ENCODE results near the gene STK33. TPM values are rescaled to one million over a fixed set of nuclear protein-coding genes. Genes with fewer than 3 reads are reported as not detected.

STK33 gene
- total and polyA plus RNA-seq, 2 of the 13 experiments (the other 11 are each of a cell fraction or from before 2014, with no cell fraction given), result 2.7 to 12.6 TPM

DNA sequence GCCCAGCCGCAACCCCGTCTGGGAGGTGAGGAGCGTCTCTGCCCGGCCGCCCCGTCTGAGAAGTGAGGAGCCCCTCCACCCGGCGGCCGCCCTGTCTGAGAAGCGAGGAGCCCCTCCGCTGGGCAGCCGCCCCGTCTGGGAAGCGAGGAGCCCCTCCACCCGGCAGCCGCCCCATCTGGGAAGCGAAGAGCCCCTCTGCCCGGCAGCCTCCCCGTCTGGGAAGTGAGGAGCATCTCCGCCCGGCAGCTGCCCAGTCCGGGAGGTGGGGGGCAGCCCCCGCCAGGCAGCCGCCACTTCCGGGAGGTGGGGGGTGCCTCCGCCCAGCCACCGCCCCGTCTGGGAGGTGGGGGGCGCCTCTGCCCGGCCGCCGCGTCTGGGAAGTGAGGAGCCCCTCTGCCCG, 70.6 kb downstream of the STK33 start (continued):
- TF ChIP-seq ZNF326 (CRISPR knock-in tag; IDR thresholded peaks at IDR 0.05; ENCODE audit: borderline replicate concordance) (no peak), ATF1 (CRISPR knock-in tag; IDR thresholded peaks at IDR 0.05) (no peak), DNMT1 (CRISPR knock-in tag; IDR thresholded peaks at IDR 0.05) (no peak), HOXA7 (CRISPR knock-in tag; IDR thresholded peaks at IDR 0.05) (no peak), GLMP (CRISPR knock-in tag; IDR thresholded peaks at IDR 0.05; ENCODE audit: borderline replicate concordance) (no peak), POLR2G (IDR thresholded peaks at IDR 0.05; ENCODE audit: low read depth, low read length) (no peak), ZNF282 (IDR thresholded peaks at IDR 0.05; ENCODE audit: partially characterized antibody) (no peak)
- TF ChIP-seq, protein P1, sequence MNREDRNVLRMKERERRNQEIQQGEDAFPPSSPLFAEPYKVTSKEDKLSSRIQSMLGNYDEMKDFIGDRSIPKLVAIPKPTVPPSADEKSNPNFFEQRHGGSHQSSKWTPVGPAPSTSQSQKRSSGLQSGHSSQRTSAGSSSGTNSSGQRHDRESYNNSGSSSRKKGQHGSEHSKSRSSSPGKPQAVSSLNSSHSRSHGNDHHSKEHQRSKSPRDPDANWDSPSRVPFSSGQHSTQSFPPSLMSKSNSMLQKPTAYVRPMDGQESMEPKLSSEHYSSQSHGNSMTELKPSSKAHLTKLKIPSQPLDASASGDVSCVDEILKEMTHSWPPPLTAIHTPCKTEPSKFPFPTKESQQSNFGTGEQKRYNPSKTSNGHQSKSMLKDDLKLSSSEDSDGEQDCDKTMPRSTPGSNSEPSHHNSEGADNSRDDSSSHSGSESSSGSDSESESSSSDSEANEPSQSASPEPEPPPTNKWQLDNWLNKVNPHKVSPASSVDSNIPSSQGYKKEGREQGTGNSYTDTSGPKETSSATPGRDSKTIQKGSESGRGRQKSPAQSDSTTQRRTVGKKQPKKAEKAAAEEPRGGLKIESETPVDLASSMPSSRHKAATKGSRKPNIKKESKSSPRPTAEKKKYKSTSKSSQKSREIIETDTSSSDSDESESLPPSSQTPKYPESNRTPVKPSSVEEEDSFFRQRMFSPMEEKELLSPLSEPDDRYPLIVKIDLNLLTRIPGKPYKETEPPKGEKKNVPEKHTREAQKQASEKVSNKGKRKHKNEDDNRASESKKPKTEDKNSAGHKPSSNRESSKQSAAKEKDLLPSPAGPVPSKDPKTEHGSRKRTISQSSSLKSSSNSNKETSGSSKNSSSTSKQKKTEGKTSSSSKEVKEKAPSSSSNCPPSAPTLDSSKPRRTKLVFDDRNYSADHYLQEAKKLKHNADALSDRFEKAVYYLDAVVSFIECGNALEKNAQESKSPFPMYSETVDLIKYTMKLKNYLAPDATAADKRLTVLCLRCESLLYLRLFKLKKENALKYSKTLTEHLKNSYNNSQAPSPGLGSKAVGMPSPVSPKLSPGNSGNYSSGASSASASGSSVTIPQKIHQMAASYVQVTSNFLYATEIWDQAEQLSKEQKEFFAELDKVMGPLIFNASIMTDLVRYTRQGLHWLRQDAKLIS (CRISPR knock-in tag; IDR thresholded peaks at IDR 0.05), result no peak
- TF ChIP-seq, protein P2, sequence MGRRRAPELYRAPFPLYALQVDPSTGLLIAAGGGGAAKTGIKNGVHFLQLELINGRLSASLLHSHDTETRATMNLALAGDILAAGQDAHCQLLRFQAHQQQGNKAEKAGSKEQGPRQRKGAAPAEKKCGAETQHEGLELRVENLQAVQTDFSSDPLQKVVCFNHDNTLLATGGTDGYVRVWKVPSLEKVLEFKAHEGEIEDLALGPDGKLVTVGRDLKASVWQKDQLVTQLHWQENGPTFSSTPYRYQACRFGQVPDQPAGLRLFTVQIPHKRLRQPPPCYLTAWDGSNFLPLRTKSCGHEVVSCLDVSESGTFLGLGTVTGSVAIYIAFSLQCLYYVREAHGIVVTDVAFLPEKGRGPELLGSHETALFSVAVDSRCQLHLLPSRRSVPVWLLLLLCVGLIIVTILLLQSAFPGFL (CRISPR knock-in tag; IDR thresholded peaks at IDR 0.05), result no peak
